ENCODE results near the gene NSD1.

DNA sequence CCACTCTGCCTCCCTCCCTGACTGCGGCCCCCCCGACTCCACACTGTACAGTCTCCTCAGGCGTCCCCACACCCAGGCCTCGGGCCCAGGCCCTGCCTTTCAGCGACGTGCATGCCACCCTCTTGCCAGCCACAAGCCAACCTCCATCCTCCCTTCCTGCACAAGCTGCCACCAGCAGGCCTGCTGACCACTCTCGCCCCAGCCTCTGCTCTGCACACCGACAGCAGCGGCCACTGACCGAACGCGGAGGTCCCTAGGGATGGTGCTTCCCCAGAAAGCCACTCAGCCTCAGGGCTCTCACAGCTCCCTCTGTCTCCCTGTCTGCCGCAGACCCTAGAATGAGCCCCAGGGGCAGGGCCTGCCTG, 199.3 kb downstream of the NSD1 start:
- no peak for TF ChIP-seq CTCF (IDR thresholded peaks at IDR 0.05 in 2 of 3, conservative IDR thresholded peaks at IDR 0.05 in 1 of 3; ENCODE audit: control insufficient read depth in 2 of 3, extremely low read depth in 1 of 3, insufficient read depth in 1 of 3, low read depth in 3 of 3, low read length in 3 of 3)
- TF ChIP-seq ZNF274 (IDR thresholded peaks at IDR 0.05; ENCODE audit: insufficient read depth, insufficient read length): no peak
- TF ChIP-seq BHLHE40 (IDR thresholded peaks at IDR 0.05; ENCODE audit: borderline replicate concordance in 1 of 2, low read depth in 2 of 2, low read length in 1 of 2): no peak
- TF ChIP-seq MXI1 (IDR thresholded peaks at IDR 0.05; ENCODE audit: low read depth, low read length): no peak
- no peak for TF ChIP-seq SP1 (IDR thresholded peaks at IDR 0.05; ENCODE audit: low read depth, low read length)
